SK-N-SH treated with all-trans-retinoic acid at 6 μM for 48 hours (cell line): ENCODE data around the gene EPB41L4A.

Source experiments
- ARNTL ChIP-seq: fragments of 450-650 bp; formaldehyde crosslinking; IDR thresholded peaks from 2 replicates; pipeline ENCODE4 v1.5.0; 2020; ENCODE audit warnings: low read depth, mild to moderate bottlenecking, moderate library complexity, borderline replicate concordance
- CSRNP3 ChIP-seq: fragments of 250-450 bp; sonication (Bioruptor Pico); IDR thresholded peaks from 2 replicates; pipeline ENCODE4 v1.5.1; 2021; ENCODE audit warnings: mild to moderate bottlenecking, moderate library complexity
- GLIS3 ChIP-seq: fragments of 250-450 bp; sonication (Bioruptor Pico); IDR thresholded peaks from 2 replicates; pipeline ENCODE4 v1.5.0; 2020; ENCODE audit warnings: mild to moderate bottlenecking, moderate library complexity
- PPARA ChIP-seq: fragments of 250-450 bp; sonication (Bioruptor Pico); IDR thresholded peaks from 2 replicates; pipeline ENCODE4 v1.5.0; 2020; ENCODE audit warnings: mild to moderate bottlenecking, borderline replicate concordance
- RARB ChIP-seq: fragments of 250-450 bp; sonication (Bioruptor Pico); IDR thresholded peaks from 2 replicates; pipeline ENCODE4 v1.8.0; 2021; ENCODE audit warnings: mild to moderate bottlenecking, moderate library complexity
- TCF4 ChIP-seq: fragments of 250-450 bp; sonication (Bioruptor Pico); IDR thresholded peaks from 2 replicates; pipeline ENCODE4 v1.8.0; 2021; ENCODE audit warnings: mild to moderate bottlenecking, moderate library complexity, borderline replicate concordance
- TOX ChIP-seq: fragments of 250-450 bp; sonication (Bioruptor Pico); IDR thresholded peaks from 2 replicates; pipeline ENCODE4 v1.8.0; 2021; ENCODE audit warnings: mild to moderate bottlenecking, moderate library complexity, borderline replicate concordance
- ZC3H10 ChIP-seq: fragments of 250-450 bp; sonication (Bioruptor Pico); IDR thresholded peaks from 2 replicates; pipeline ENCODE4 v1.5.1; 2021; ENCODE audit warnings: mild to moderate bottlenecking, moderate library complexity
- ZFP30 ChIP-seq: fragments of 450-650 bp; formaldehyde crosslinking; IDR thresholded peaks from 2 replicates; pipeline ENCODE4 v1.5.0; 2022; ENCODE audit warnings: mild to moderate bottlenecking, moderate library complexity
- ZNF70 ChIP-seq: fragments of 450-650 bp; formaldehyde crosslinking; IDR thresholded peaks from 2 replicates; pipeline ENCODE4 v1.5.0; 2020; ENCODE audit warnings: mild to moderate bottlenecking, moderate library complexity
- TF ChIP-seq, protein P1 (sequence below): fragments of 250-450 bp; sonication (Bioruptor Pico); IDR thresholded peaks from 2 replicates; pipeline ENCODE4 v1.8.0; 2020; ENCODE audit warnings: mild to moderate bottlenecking, moderate library complexity, borderline replicate concordance
- TF ChIP-seq, protein P2 (sequence below): fragments of 250-450 bp; sonication (Bioruptor Pico); IDR thresholded peaks from 2 replicates; pipeline ENCODE4 v1.8.0; 2021; ENCODE audit warnings: low read depth, mild to moderate bottlenecking, moderate library complexity, borderline replicate concordance
- TF ChIP-seq, protein P3 (sequence below): fragments of 250-450 bp; sonication (Bioruptor Pico); IDR thresholded peaks from 2 replicates; pipeline ENCODE4 v1.5.0; 2020; ENCODE audit warnings: mild to moderate bottlenecking, moderate library complexity
- TF ChIP-seq, protein P4 (sequence below): fragments of 250-450 bp; sonication (Bioruptor Pico); IDR thresholded peaks from 2 replicates; pipeline ENCODE4 v1.5.1; 2020; ENCODE audit warnings: low read depth, mild to moderate bottlenecking, moderate library complexity

GRCh38 chr5:112257005-112257404, 162.1 kb downstream of the EPB41L4A start:
- no peak for TF ChIP-seq CSRNP3 (CRISPR knock-in tag)
- TF ChIP-seq TOX: no peak
- TF ChIP-seq ARNTL: no peak
- TF ChIP-seq, protein P1, sequence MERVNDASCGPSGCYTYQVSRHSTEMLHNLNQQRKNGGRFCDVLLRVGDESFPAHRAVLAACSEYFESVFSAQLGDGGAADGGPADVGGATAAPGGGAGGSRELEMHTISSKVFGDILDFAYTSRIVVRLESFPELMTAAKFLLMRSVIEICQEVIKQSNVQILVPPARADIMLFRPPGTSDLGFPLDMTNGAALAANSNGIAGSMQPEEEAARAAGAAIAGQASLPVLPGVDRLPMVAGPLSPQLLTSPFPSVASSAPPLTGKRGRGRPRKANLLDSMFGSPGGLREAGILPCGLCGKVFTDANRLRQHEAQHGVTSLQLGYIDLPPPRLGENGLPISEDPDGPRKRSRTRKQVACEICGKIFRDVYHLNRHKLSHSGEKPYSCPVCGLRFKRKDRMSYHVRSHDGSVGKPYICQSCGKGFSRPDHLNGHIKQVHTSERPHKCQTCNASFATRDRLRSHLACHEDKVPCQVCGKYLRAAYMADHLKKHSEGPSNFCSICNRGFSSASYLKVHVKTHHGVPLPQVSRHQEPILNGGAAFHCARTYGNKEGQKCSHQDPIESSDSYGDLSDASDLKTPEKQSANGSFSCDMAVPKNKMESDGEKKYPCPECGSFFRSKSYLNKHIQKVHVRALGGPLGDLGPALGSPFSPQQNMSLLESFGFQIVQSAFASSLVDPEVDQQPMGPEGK (CRISPR knock-in tag): no peak
- TF ChIP-seq, protein P2, sequence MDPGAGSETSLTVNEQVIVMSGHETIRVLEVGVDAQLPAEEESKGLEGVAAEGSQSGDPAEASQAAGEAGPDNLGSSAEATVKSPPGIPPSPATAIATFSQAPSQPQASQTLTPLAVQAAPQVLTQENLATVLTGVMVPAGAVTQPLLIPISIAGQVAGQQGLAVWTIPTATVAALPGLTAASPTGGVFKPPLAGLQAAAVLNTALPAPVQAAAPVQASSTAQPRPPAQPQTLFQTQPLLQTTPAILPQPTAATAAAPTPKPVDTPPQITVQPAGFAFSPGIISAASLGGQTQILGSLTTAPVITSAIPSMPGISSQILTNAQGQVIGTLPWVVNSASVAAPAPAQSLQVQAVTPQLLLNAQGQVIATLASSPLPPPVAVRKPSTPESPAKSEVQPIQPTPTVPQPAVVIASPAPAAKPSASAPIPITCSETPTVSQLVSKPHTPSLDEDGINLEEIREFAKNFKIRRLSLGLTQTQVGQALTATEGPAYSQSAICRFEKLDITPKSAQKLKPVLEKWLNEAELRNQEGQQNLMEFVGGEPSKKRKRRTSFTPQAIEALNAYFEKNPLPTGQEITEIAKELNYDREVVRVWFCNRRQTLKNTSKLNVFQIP (CRISPR knock-in tag): no peak
- TF ChIP-seq, protein P3, sequence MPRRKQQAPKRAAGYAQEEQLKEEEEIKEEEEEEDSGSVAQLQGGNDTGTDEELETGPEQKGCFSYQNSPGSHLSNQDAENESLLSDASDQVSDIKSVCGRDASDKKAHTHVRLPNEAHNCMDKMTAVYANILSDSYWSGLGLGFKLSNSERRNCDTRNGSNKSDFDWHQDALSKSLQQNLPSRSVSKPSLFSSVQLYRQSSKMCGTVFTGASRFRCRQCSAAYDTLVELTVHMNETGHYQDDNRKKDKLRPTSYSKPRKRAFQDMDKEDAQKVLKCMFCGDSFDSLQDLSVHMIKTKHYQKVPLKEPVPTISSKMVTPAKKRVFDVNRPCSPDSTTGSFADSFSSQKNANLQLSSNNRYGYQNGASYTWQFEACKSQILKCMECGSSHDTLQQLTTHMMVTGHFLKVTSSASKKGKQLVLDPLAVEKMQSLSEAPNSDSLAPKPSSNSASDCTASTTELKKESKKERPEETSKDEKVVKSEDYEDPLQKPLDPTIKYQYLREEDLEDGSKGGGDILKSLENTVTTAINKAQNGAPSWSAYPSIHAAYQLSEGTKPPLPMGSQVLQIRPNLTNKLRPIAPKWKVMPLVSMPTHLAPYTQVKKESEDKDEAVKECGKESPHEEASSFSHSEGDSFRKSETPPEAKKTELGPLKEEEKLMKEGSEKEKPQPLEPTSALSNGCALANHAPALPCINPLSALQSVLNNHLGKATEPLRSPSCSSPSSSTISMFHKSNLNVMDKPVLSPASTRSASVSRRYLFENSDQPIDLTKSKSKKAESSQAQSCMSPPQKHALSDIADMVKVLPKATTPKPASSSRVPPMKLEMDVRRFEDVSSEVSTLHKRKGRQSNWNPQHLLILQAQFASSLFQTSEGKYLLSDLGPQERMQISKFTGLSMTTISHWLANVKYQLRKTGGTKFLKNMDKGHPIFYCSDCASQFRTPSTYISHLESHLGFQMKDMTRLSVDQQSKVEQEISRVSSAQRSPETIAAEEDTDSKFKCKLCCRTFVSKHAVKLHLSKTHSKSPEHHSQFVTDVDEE (CRISPR knock-in tag): no peak
- no peak for TF ChIP-seq ZFP30 (CRISPR knock-in tag)
- no peak for TF ChIP-seq RARB (CRISPR knock-in tag)
- TF ChIP-seq, protein P4, sequence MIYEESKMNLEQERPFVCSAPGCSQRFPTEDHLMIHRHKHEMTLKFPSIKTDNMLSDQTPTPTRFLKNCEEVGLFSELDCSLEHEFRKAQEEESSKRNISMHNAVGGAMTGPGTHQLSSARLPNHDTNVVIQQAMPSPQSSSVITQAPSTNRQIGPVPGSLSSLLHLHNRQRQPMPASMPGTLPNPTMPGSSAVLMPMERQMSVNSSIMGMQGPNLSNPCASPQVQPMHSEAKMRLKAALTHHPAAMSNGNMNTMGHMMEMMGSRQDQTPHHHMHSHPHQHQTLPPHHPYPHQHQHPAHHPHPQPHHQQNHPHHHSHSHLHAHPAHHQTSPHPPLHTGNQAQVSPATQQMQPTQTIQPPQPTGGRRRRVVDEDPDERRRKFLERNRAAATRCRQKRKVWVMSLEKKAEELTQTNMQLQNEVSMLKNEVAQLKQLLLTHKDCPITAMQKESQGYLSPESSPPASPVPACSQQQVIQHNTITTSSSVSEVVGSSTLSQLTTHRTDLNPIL (CRISPR knock-in tag): no peak
- no peak for TF ChIP-seq TCF4 (CRISPR knock-in tag)
- no peak for TF ChIP-seq ZNF70
- TF ChIP-seq ZC3H10 (CRISPR knock-in tag): no peak
- no peak for TF ChIP-seq PPARA (CRISPR knock-in tag)
- TF ChIP-seq GLIS3 (CRISPR knock-in tag): no peak
